ENCODE data around the gene MS4A5. TPM values are rescaled to one million over a fixed set of nuclear protein-coding genes. Genes with fewer than 3 reads are reported as not detected.

MS4A5 gene
- total and polyA plus RNA-seq, 2 donors (not counting 3 experiments of a cell fraction or from before 2014, with no cell fraction given) = not detected

GRCh38 chr11:60457576-60457975, 28.2 kb downstream of the MS4A5 start:
- no TSS peak for BruUV-seq (replicated peaks)
- DNase-seq (ENCODE audit: low read depth, low spot score) (no peak), FAIRE-seq (no peak)
- H3K79me2 ChIP-seq (ENCODE audit: control insufficient read depth, insufficient read depth, low read length) = no peaks in the 10 kb centered on the region
- no peaks in the 10 kb centered on the region for H4K20me1 ChIP-seq (replicated peaks; ENCODE audit: control insufficient read depth, extremely low read depth, insufficient read depth, low read length)
- no peak overlapping the region for H3K9ac ChIP-seq (replicated peaks; ENCODE audit: extremely low read depth, insufficient read depth, low read length)
- dilution Hi-C loops (cut with MboI; ENCODE audit: extremely low pct_ligation_motif_present, low sequenced_read_pairs) = no loop called here
- H3K9me3 ChIP-seq (replicated peaks; ENCODE audit: control insufficient read depth, insufficient read depth, low read length) = no peaks in the 10 kb centered on the region
- no peaks in the 10 kb centered on the region for H3K27me3 ChIP-seq (ENCODE audit: control insufficient read depth in 2 of 2, insufficient read depth in 2 of 2, low read length in 2 of 2)
- H2AFZ ChIP-seq (ENCODE audit: low read depth, low read length) = no peak overlapping the region
- no peaks in the 10 kb centered on the region for H3K9me1 ChIP-seq (replicated peaks; ENCODE audit: control insufficient read depth, extremely low read depth, insufficient read depth, low read length)
- ChIA-PET CTCF (no interaction called here), POLR2A (no interaction called here)
- no peaks in the 10 kb centered on the region for H3K36me3 ChIP-seq (ENCODE audit: control insufficient read depth in 2 of 2, extremely low read depth in 1 of 2, insufficient read depth in 2 of 2, low read length in 2 of 2)
- intact Hi-C loops (cut with micrococcal nuclease) = no loop called here
- no peak overlapping the region for H3K4me3 ChIP-seq (replicated peaks in 1 of 3; ENCODE audit: insufficient read depth in 1 of 3, low read depth in 1 of 3, low read length in 3 of 3)
- TF ChIP-seq POLR2AphosphoS5 (IDR thresholded peaks at IDR 0.05; ENCODE audit: insufficient read depth, low read depth, low read length) (no peak), FOS (IDR thresholded peaks at IDR 0.05; ENCODE audit: borderline replicate concordance, insufficient read depth, low read length) (no peak), GATA2 (IDR thresholded peaks at IDR 0.05; ENCODE audit: insufficient read depth, insufficient read length, low read depth, low read length) (no peak), CTCF (IDR thresholded peaks at IDR 0.05; ENCODE audit: extremely low read depth in 1 of 2, insufficient read depth in 1 of 2, low read depth in 1 of 2, low read length in 2 of 2) (no peak), MAX (IDR thresholded peaks at IDR 0.05; ENCODE audit: insufficient read depth, insufficient read length) (no peak), POLR2A (IDR thresholded peaks at IDR 0.05; ENCODE audit: low read depth, low read length) (no peak), EZH2 (IDR thresholded peaks at IDR 0.05; ENCODE audit: borderline replicate concordance, low read depth, low read length, severe bottlenecking) (no peak), MYC (IDR thresholded peaks at IDR 0.05; ENCODE audit: low read depth, low read length) (no peak), JUN (IDR thresholded peaks at IDR 0.05; ENCODE audit: borderline replicate concordance, insufficient read depth, insufficient read length, low read depth) (no peak)
- no peak overlapping the region for H3K4me2 ChIP-seq (ENCODE audit: insufficient read depth, low read length)
- H3K27ac ChIP-seq (ENCODE audit: insufficient read depth, low read depth, low read length) = no peak overlapping the region
- H3K4me1 ChIP-seq (ENCODE audit: control insufficient read depth, extremely low read depth, insufficient read depth, low read length) = no peaks in the 10 kb centered on the region

Measured in endothelial cell of umbilical vein (primary cell).